ENCODE results near the gene MMD2. TPM values are rescaled to one million over a fixed set of nuclear protein-coding genes. Genes with fewer than 3 reads are reported as not detected.

The MMD2 gene
- total and polyA plus RNA-seq, 2 experiments from 2014 or later: 0.11 to 0.38 TPM

- no peaks in the 10 kb centered on the region for H3K4me1 Mint-ChIP-seq
- Histone ChIP-seq H2AFZ (peak within 1 kb of the TSS; percentile 59), H3K27me3 (ENCODE audit: insufficient read depth) (peaks cover 9% of the 10 kb centered on the region; the same call in 1 of the 2 replicates), H3K36me3 (ENCODE audit: insufficient read depth) (no peaks in the 10 kb centered on the region), H3K27ac (ENCODE audit: low read depth) (no peak within 1 kb of the TSS), H4K20me1 (replicated peaks; ENCODE audit: insufficient read depth) (no peaks in the 10 kb centered on the region; the same call in 1 of the 2 replicates), H3K79me2 (replicated peaks; ENCODE audit: insufficient read depth) (no peaks in the 10 kb centered on the region), H3K4me3 (peak within 1 kb of the TSS; percentile 52), H3K4me2 (peak within 1 kb of the TSS; percentile 73), H3K4me1 (ENCODE audit: insufficient read depth) (no peaks in the 10 kb centered on the region), H3K9me2 (ENCODE audit: insufficient read depth) (no peaks in the 10 kb centered on the region), H3F3A (replicated peaks; ENCODE audit: low read depth) (no peaks in the 10 kb centered on the region)
- peak; percentile 64 for DNase-seq (ENCODE audit: low spot score)
- H3K9me3 Mint-ChIP-seq: peaks cover 16% of the 10 kb centered on the region; the same call in 2 of the 3 replicates
- peak; percentile 72 for ATAC-seq
- H3K4me3 Mint-ChIP-seq: peak within 1 kb of the TSS; percentile 45; the same call in 2 of the 3 replicates
- peaks cover 5% of the 10 kb centered on the region for H3K27me3 Mint-ChIP-seq (ENCODE audit: insufficient read depth, low read depth, poor library complexity)
- TF ChIP-seq POLR2AphosphoS5 (IDR thresholded peaks at IDR 0.05; ENCODE audit: low read depth) (peak; percentile 37; the same call in 1 of the 2 replicates), ZNF114 (CRISPR knock-in tag; IDR thresholded peaks at IDR 0.05) (no peak)
- no peak within 1 kb of the TSS for H3K27ac Mint-ChIP-seq
- H3K36me3 Mint-ChIP-seq (ENCODE audit: low read depth): 0 out of 3 replicates have a peak, but pooled peaks cover 4% of the 10 kb centered on the region
Observed at GRCh38 chr7:4861673-4862072, 97.3 kb downstream of the MMD2 start, which contains the start of gene PAPOLB. Gene PAPOLB (minus strand): TSS chr7:4862030. CDS start chr7:4861810, 220 bp downstream.

GRCh38 chr7:4861227-4861626 lies 97.8 kb downstream of the MMD2 start:
- Histone ChIP-seq H3F3A (replicated peaks; ENCODE audit: low read depth) (no peaks in the 10 kb centered on the region), H3K36me3 (ENCODE audit: insufficient read depth) (no peaks in the 10 kb centered on the region), H3K27me3 (ENCODE audit: insufficient read depth) (peaks cover 9% of the 10 kb centered on the region; the same call in 1 of the 2 replicates), H4K20me1 (replicated peaks; ENCODE audit: insufficient read depth) (no peaks in the 10 kb centered on the region; the same call in 1 of the 2 replicates), H3K79me2 (replicated peaks; ENCODE audit: insufficient read depth) (no peaks in the 10 kb centered on the region), H2AFZ (no peak overlapping the region; the same call in 1 of the 2 replicates), H3K27ac (ENCODE audit: low read depth) (no peak overlapping the region), H3K4me1 (ENCODE audit: insufficient read depth) (no peaks in the 10 kb centered on the region), H3K4me2 (peak overlapping the region; percentile 73), H3K9me2 (ENCODE audit: insufficient read depth) (no peaks in the 10 kb centered on the region), H3K4me3 (peak overlapping the region; percentile 52)
- Mint-ChIP-seq H3K36me3 (ENCODE audit: low read depth) (0 out of 3 replicates have a peak, but pooled peaks cover 4% of the 10 kb centered on the region), H3K4me3 (peak overlapping the region; percentile 34; the same call in 2 of the 3 replicates), H3K27ac (no peak overlapping the region), H3K27me3 (ENCODE audit: insufficient read depth, low read depth, poor library complexity) (peaks cover 5% of the 10 kb centered on the region), H3K9me3 (peaks cover 16% of the 10 kb centered on the region; the same call in 2 of the 3 replicates), H3K4me1 (no peaks in the 10 kb centered on the region)
- ATAC-seq (no peak), DNase-seq (ENCODE audit: low spot score) (no peak)
- TF ChIP-seq, protein P1, sequence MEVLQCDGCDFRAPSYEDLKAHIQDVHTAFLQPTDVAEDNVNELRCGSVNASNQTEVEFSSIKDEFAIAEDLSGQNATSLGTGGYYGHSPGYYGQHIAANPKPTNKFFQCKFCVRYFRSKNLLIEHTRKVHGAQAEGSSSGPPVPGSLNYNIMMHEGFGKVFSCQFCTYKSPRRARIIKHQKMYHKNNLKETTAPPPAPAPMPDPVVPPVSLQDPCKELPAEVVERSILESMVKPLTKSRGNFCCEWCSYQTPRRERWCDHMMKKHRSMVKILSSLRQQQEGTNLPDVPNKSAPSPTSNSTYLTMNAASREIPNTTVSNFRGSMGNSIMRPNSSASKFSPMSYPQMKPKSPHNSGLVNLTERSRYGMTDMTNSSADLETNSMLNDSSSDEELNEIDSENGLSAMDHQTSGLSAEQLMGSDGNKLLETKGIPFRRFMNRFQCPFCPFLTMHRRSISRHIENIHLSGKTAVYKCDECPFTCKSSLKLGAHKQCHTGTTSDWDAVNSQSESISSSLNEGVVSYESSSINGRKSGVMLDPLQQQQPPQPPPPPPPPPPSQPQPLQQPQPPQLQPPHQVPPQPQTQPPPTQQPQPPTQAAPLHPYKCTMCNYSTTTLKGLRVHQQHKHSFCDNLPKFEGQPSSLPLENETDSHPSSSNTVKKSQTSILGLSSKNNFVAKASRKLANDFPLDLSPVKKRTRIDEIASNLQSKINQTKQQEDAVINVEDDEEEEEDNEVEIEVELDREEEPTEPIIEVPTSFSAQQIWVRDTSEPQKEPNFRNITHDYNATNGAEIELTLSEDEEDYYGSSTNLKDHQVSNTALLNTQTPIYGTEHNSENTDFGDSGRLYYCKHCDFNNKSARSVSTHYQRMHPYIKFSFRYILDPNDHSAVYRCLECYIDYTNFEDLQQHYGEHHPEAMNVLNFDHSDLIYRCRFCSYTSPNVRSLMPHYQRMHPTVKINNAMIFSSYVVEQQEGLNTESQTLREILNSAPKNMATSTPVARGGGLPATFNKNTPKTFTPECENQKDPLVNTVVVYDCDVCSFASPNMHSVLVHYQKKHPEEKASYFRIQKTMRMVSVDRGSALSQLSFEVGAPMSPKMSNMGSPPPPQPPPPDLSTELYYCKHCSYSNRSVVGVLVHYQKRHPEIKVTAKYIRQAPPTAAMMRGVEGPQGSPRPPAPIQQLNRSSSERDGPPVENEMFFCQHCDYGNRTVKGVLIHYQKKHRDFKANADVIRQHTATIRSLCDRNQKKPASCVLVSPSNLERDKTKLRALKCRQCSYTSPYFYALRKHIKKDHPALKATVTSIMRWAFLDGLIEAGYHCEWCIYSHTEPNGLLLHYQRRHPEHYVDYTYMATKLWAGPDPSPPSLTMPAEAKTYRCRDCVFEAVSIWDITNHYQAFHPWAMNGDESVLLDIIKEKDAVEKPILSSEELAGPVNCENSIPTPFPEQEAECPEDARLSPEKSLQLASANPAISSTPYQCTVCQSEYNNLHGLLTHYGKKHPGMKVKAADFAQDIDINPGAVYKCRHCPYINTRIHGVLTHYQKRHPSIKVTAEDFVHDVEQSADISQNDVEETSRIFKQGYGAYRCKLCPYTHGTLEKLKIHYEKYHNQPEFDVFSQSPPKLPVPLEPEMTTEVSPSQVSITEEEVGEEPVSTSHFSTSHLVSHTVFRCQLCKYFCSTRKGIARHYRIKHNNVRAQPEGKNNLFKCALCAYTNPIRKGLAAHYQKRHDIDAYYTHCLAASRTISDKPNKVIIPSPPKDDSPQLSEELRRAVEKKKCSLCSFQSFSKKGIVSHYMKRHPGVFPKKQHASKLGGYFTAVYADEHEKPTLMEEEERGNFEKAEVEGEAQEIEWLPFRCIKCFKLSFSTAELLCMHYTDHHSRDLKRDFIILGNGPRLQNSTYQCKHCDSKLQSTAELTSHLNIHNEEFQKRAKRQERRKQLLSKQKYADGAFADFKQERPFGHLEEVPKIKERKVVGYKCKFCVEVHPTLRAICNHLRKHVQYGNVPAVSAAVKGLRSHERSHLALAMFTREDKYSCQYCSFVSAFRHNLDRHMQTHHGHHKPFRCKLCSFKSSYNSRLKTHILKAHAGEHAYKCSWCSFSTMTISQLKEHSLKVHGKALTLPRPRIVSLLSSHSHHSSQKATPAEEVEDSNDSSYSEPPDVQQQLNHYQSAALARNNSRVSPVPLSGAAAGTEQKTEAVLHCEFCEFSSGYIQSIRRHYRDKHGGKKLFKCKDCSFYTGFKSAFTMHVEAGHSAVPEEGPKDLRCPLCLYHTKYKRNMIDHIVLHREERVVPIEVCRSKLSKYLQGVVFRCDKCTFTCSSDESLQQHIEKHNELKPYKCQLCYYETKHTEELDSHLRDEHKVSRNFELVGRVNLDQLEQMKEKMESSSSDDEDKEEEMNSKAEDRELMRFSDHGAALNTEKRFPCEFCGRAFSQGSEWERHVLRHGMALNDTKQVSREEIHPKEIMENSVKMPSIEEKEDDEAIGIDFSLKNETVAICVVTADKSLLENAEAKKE (CRISPR knock-in tag; IDR thresholded peaks at IDR 0.05): no peak
- TF ChIP-seq REST (IDR thresholded peaks at IDR 0.05; ENCODE audit: unreplicated experiment) (no peak), JUNB (IDR thresholded peaks at IDR 0.05; ENCODE audit: unreplicated experiment) (no peak), EZH2phosphoT487 (IDR thresholded peaks at IDR 0.05; ENCODE audit: unreplicated experiment) (no peak), ZNF331 (CRISPR knock-in tag; IDR thresholded peaks at IDR 0.05; ENCODE audit: low read depth) (no peak), STAT1 (IDR thresholded peaks at IDR 0.05; ENCODE audit: unreplicated experiment) (no peak), NANOG (IDR thresholded peaks at IDR 0.05; ENCODE audit: borderline replicate concordance) (no peak), ZNF114 (CRISPR knock-in tag; IDR thresholded peaks at IDR 0.05) (no peak), POLR2AphosphoS5 (IDR thresholded peaks at IDR 0.05; ENCODE audit: low read depth) (no peak)
- TF ChIP-seq, protein P2, sequence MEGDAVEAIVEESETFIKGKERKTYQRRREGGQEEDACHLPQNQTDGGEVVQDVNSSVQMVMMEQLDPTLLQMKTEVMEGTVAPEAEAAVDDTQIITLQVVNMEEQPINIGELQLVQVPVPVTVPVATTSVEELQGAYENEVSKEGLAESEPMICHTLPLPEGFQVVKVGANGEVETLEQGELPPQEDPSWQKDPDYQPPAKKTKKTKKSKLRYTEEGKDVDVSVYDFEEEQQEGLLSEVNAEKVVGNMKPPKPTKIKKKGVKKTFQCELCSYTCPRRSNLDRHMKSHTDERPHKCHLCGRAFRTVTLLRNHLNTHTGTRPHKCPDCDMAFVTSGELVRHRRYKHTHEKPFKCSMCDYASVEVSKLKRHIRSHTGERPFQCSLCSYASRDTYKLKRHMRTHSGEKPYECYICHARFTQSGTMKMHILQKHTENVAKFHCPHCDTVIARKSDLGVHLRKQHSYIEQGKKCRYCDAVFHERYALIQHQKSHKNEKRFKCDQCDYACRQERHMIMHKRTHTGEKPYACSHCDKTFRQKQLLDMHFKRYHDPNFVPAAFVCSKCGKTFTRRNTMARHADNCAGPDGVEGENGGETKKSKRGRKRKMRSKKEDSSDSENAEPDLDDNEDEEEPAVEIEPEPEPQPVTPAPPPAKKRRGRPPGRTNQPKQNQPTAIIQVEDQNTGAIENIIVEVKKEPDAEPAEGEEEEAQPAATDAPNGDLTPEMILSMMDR (conservative IDR thresholded peaks at IDR 0.05; ENCODE audit: low read depth in 2 of 2): no peak

Data from GM23338 (cell line).